Endometrium (tissue), 2 donors: ENCODE data around the gene MAGEB3.

Experiments
- FAIRE-seq: peaks from 2 replicates; lab custom pipeline; 2012; peaks lifted over from hg19 to GRCh38; lab: Jason Lieb, UNC
- donor health status: control.
- donor health status: control.

MAGEB3 gene

DNA sequence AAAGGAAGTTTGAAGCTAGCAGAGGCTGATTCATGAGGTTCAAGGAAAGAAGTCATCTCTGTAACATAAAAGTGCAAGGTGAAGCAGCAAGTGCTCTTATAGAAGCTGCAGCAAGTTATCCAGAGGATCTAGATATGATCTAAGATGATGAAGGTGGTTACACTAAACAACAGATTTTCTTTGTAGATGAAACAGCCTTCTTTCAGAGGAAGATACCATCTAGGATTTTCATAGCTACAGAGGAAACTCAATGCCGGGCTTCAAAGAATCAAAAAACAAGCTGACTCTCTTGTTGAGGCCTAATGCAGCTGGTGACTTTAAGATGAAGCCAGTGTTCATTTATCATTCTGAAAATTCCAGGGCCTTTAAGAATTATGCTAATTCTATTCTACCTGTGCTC, 50.0 kb downstream of the MAGEB3 start:
- FAIRE-seq, result no peak

DNA sequence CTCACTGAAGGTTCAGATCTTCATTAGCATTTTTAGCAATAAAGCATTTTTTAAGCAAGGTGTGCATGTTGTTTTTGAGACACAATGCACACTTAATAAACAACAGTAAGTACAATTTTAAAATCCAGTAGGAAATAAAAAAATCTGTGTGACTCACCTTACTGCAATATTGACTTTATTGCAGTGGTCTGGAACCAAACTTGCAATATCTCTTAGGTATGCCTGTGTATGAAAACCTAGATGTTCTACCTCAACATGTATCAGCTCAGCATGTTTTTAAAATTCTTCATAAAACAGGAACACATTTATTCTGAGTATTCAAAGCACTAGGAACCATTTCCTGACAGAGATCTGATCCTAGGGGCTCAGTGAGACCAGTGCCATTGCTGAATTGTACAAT, 52.1 kb downstream of the MAGEB3 start:
- no peak for FAIRE-seq

DNA sequence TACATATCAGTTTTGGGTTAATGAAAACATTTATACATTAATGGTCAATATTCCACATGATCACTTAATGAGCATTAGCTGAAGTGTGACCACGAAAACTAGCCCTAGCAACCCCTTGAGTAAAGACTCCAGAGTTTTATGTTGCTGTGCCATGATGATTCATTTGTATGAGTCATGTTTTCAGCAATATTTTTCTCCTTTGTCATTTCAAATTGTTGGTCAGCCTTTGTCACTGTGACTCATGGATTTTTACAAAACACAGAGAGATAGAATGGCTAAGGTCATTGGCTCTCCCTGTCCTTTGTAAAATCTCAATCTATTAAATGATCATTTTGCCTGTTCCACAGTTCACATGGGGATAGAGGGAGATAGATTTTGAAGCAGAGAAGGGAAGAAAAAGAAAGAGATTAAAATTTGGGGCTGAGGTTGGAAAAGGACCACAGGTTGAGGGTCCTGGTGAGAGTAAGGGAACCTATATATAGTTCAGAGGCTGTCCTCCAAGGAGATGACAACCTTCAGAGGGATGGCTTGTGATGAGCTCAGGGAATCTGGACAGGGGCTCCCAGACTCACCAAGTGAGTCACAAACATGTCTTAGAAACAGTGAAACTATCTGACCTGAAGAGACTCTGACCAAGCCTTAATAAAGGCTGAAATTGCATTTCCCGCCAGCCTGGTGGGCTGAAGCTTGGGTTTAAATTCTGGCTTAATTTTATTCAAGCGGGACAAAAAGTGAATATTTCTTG, 53.2 kb downstream of the MAGEB3 start:
- no peak for FAIRE-seq
